Measurements from ENCODE around the gene KCTD1. TPM values are rescaled to one million over a fixed set of nuclear protein-coding genes. Genes with fewer than 3 reads are reported as not detected.

Gene KCTD1
- total RNA-seq, 3 donors from 2014 or later (not counting 1 experiment from before 2014, with no cell fraction given), result 3.8 to 5.8 (median 5.7) TPM

DNA sequence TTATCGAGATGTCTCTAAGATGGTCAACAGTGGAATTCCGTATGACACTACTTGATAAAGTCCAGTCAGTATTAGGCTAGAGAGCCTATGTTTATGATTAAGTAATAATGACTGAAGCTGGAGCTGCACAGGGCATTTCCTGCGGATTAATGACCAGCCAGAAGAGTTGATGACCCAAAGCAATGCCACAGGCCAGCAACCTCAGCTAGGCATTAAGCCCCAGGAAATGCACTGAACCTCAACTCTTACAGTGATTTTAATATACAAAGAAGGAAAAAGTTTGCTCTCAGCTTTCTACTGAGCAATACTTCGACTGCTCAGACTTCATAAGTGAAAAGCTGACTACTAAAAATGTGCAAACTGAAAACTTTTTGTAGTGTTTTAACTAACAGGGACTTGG, 3.9 kb downstream of the KCTD1 start:
- Mint-ChIP-seq H3K27me3 (ENCODE audit: low read depth in 2 of 2) (no peaks in the 10 kb centered on the region), H3K4me3 (peak overlapping the region; percentile 26), H3K4me1 (peaks cover 44 to 52% of the 10 kb centered on the region in 2 donors), H3K9me3 (no peaks in the 10 kb centered on the region), H3K36me3 (no peaks in the 10 kb centered on the region), H3K27ac (no peak overlapping the region)
- DNase-seq (no peak), ATAC-seq (no peak)
- peaks cover 21% of the 10 kb centered on the region for H3K4me1 ChIP-seq (ENCODE audit: control insufficient read depth, insufficient read depth, low read length)
- H3K9me3 ChIP-seq (ENCODE audit: control insufficient read depth, insufficient read depth, low read length), result no peaks in the 10 kb centered on the region
- no peaks in the 10 kb centered on the region for H3K36me3 ChIP-seq (ENCODE audit: control insufficient read depth, insufficient read depth, low read length)
- H3K27ac ChIP-seq (ENCODE audit: low read length), result no peak overlapping the region
- 88% methylated on average over 4 of the region's 4 CpGs for WGBS (ENCODE audit: insufficient coverage)
- TF ChIP-seq, protein P1, sequence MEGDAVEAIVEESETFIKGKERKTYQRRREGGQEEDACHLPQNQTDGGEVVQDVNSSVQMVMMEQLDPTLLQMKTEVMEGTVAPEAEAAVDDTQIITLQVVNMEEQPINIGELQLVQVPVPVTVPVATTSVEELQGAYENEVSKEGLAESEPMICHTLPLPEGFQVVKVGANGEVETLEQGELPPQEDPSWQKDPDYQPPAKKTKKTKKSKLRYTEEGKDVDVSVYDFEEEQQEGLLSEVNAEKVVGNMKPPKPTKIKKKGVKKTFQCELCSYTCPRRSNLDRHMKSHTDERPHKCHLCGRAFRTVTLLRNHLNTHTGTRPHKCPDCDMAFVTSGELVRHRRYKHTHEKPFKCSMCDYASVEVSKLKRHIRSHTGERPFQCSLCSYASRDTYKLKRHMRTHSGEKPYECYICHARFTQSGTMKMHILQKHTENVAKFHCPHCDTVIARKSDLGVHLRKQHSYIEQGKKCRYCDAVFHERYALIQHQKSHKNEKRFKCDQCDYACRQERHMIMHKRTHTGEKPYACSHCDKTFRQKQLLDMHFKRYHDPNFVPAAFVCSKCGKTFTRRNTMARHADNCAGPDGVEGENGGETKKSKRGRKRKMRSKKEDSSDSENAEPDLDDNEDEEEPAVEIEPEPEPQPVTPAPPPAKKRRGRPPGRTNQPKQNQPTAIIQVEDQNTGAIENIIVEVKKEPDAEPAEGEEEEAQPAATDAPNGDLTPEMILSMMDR (IDR thresholded peaks at IDR 0.05), result no peak
- no peak overlapping the region for H3K4me3 ChIP-seq (ENCODE audit: low read length)
- intact Hi-C loops (cut with micrococcal nuclease), result no loop called here
- H3K27me3 ChIP-seq (ENCODE audit: control insufficient read depth, insufficient read depth, low read length), result peaks cover 2% of the 10 kb centered on the region

DNA sequence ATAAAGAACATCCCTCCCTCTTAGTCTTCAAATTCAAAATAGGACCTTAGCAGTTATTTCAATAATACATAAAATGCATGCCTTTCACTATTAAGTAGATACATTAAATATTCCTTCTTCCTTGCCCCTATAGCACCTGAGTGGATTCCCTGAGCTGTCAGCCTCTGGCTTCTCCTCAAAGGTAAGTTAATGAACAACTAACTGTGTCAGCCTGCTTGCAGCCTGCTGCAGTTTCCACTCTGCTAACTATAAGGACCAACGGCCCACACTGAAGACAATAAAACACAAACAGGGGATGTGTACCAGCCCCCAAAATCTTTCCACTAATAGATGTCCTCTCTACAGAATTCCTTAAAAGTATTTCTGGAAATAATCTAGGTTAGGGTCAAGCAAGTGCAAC, 5.0 kb downstream of the KCTD1 start:
- no peak for ATAC-seq
- intact Hi-C loops (cut with micrococcal nuclease), result no loop called here
- peaks cover 44 to 59% of the 10 kb centered on the region in 2 donors for H3K4me1 Mint-ChIP-seq
- H3K36me3 Mint-ChIP-seq, result no peaks in the 10 kb centered on the region
- H3K4me3 ChIP-seq (ENCODE audit: low read length), result no peak overlapping the region
- WGBS (ENCODE audit: insufficient coverage), result 60% methylated on average over 1 of the region's 1 CpG
- H3K36me3 ChIP-seq (ENCODE audit: control insufficient read depth, insufficient read depth, low read length), result no peaks in the 10 kb centered on the region
- H3K9me3 ChIP-seq (ENCODE audit: control insufficient read depth, insufficient read depth, low read length), result no peaks in the 10 kb centered on the region
- no peak overlapping the region for H3K27ac ChIP-seq (ENCODE audit: low read length)
- no peaks in the 10 kb centered on the region for H3K27me3 Mint-ChIP-seq (ENCODE audit: low read depth in 2 of 2)
- no peak for DNase-seq
- no peak overlapping the region for H3K4me3 Mint-ChIP-seq
- H3K4me1 ChIP-seq (ENCODE audit: control insufficient read depth, insufficient read depth, low read length), result peaks cover 13% of the 10 kb centered on the region
- no peaks in the 10 kb centered on the region for H3K27me3 ChIP-seq (ENCODE audit: control insufficient read depth, insufficient read depth, low read length)
- H3K9me3 Mint-ChIP-seq, result no peaks in the 10 kb centered on the region
- TF ChIP-seq, protein P1 (IDR thresholded peaks at IDR 0.05), result no peak
- no peak overlapping the region for H3K27ac Mint-ChIP-seq

DNA sequence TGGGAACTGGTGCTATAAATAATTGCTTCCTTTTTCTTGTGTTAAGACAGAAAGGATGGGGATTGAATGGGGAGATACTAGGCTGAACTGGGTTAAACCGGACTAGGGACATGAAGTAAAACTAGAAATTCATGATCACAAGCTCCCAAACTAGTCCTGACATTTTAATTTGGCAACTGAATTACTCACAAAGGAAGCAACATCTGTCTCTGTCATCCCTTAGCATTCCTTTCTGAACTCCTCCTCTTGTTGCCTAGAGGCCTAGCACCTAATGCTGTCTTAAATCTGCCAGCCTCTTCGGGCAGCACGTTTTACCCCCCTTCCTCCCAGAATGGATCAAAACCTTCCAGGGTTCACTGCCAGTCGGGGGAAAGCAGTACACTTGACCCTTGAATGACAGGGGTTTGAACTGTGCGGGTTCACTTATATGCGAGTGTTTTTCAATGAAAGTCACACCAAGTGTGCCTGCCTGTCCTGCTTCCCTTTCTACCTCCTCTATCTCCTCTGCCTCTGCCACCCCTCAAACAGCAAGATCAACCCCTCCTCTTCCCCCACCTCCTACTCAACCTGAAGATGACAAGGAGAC, 8.2 kb downstream of the KCTD1 start:
- Histone ChIP-seq H3K4me3 (ENCODE audit: low read length) (no peak overlapping the region), H3K9me3 (ENCODE audit: control insufficient read depth, insufficient read depth, low read length) (no peaks in the 10 kb centered on the region), H3K36me3 (ENCODE audit: control insufficient read depth, insufficient read depth, low read length) (no peaks in the 10 kb centered on the region), H3K4me1 (ENCODE audit: control insufficient read depth, insufficient read depth, low read length) (no peaks in the 10 kb centered on the region), H3K27me3 (ENCODE audit: control insufficient read depth, insufficient read depth, low read length) (no peaks in the 10 kb centered on the region), H3K27ac (ENCODE audit: low read length) (no peak overlapping the region)
- H3K36me3 Mint-ChIP-seq, result no peaks in the 10 kb centered on the region
- H3K9me3 Mint-ChIP-seq, result no peaks in the 10 kb centered on the region
- ATAC-seq, result no peak
- TF ChIP-seq, protein P1 (IDR thresholded peaks at IDR 0.05), result no peak
- 87% methylated on average over 6 of the region's 6 CpGs for WGBS (ENCODE audit: insufficient coverage)
- no peak overlapping the region for H3K27ac Mint-ChIP-seq
- DNase-seq, result no peak
- peaks cover 22 to 37% of the 10 kb centered on the region in 2 donors for H3K4me1 Mint-ChIP-seq
- H3K27me3 Mint-ChIP-seq (ENCODE audit: low read depth in 2 of 2), result no peaks in the 10 kb centered on the region
- no peak overlapping the region for H3K4me3 Mint-ChIP-seq
- intact Hi-C loops (cut with micrococcal nuclease), result no loop called here

- H3K27ac ChIP-seq (ENCODE audit: low read length), result no peak overlapping the region
- no peak overlapping the region for H3K4me3 ChIP-seq (ENCODE audit: low read length)
- DNase-seq (no peak), ATAC-seq (no peak)
- Mint-ChIP-seq H3K9me3 (no peaks in the 10 kb centered on the region), H3K27me3 (ENCODE audit: low read depth in 2 of 2) (no peaks in the 10 kb centered on the region), H3K27ac (no peak overlapping the region), H3K4me1 (peaks cover 5 to 21% of the 10 kb centered on the region in 2 donors), H3K4me3 (no peak overlapping the region), H3K36me3 (no peaks in the 10 kb centered on the region)
- H3K4me1 ChIP-seq (ENCODE audit: control insufficient read depth, insufficient read depth, low read length), result no peaks in the 10 kb centered on the region
- H3K36me3 ChIP-seq (ENCODE audit: control insufficient read depth, insufficient read depth, low read length), result no peaks in the 10 kb centered on the region
- intact Hi-C loops (cut with micrococcal nuclease), result no loop called here
- 87% methylated on average over 2 of the region's 2 CpGs for WGBS (ENCODE audit: insufficient coverage)
- no peaks in the 10 kb centered on the region for H3K9me3 ChIP-seq (ENCODE audit: control insufficient read depth, insufficient read depth, low read length)
- TF ChIP-seq, protein P1 (IDR thresholded peaks at IDR 0.05), result no peak
- no peaks in the 10 kb centered on the region for H3K27me3 ChIP-seq (ENCODE audit: control insufficient read depth, insufficient read depth, low read length)
Observed at GRCh38 chr18:26538524-26538923, 9.8 kb downstream of the KCTD1 start.
